HepG2 (cell line): Measurements from ENCODE around the gene SMPX. TPM values are rescaled to one million over a fixed set of nuclear protein-coding genes. Genes with fewer than 3 reads are reported as not detected.

Experiments
- ATAC-seq: fragments of 200-7000 bp; cut with Tn5 transposase; 3 replicates; pipeline ENCODE4 v1.9.1; 2020; ENCODE audit warnings: mild to moderate bottlenecking, moderate library complexity
- BruUV-seq: library from RNA; stranded (reverse); fragments of 400-500 nt; replicated peaks from 2 replicates; lab custom pipeline; 2021; lab: Mats Ljungman, UMichigan
- CTCF ChIA-PET: fragments of 300-600 bp; formaldehyde crosslinking; extraction: SDS; loops from one replicate; lab custom pipeline; 2021; ENCODE audit warnings: low total read pairs, inconsistent platforms, low intra/inter-chr PET ratio; lab: Yijun Ruan, JAX
- POLR2A ChIA-PET: fragments of 350-600 bp; sonication (Branson Sonifier 250); formaldehyde crosslinking; loops from one replicate; lab custom pipeline; 2020; ENCODE audit warnings: antibody characterized with exemption, inconsistent platforms; lab: Yijun Ruan, JAX
- DNase-seq: peaks from one replicate; pipeline ENCODE4 v3.0.0-alpha.2; 2015; ENCODE audit warnings: low spot score
- FAIRE-seq: peaks from 3 replicates; lab custom pipeline; 2011; peaks lifted over from hg19 to GRCh38; lab: Jason Lieb, UNC
- H2AFZ ChIP-seq: one replicate; pipeline ENCODE4 v1.6.1; 2011; ENCODE audit warnings: low read length, inconsistent platforms
- H3K27ac ChIP-seq: fragments of 300-600 bp; 3 replicates; pipeline ENCODE4 v1.8.0; 2011; ENCODE audit warnings: mixed run types, mild to moderate bottlenecking, mixed read lengths, low read length, inconsistent platforms; ENCODE audit not compliant: insufficient read depth; ENCODE audit errors: extremely low read length
- H3K27me3 ChIP-seq, 2 experiments: fragments of 200-600 bp in 1 of 2; 2 replicates in 1 of 2; 3 replicates in 1 of 2; pipeline versions ENCODE4 v1.6.0 to v1.8.0; 2011; ENCODE audit warnings: low read length in 2 of 2, mild to moderate bottlenecking in 2 of 2, moderate library complexity in 2 of 2, inconsistent platforms in 1 of 2; ENCODE audit not compliant: insufficient read depth in 2 of 2, control insufficient read depth in 1 of 2
- H3K36me3 ChIP-seq, 2 experiments: fragments of 200-600 bp in 1 of 2; replicated peaks in 1 of 2; 2 replicates in 1 of 2; 3 replicates in 1 of 2; pipeline versions ENCODE4 v1.5.1 to v1.8.0; 2011; ENCODE audit warnings: low read length in 2 of 2, inconsistent platforms in 1 of 2; ENCODE audit not compliant: insufficient read depth in 2 of 2, control insufficient read depth in 1 of 2
- H3K4me1 ChIP-seq: 2 replicates; pipeline ENCODE4 v1.5.1; 2012; ENCODE audit warnings: low read length, inconsistent platforms; ENCODE audit not compliant: insufficient read depth
- H3K4me2 ChIP-seq: 2 replicates; pipeline ENCODE4 v1.6.0; 2011; ENCODE audit warnings: low read depth, low read length, inconsistent platforms
- H3K4me3 ChIP-seq, 3 experiments: fragments of 200-600 bp in 1 of 3; sonication (generic), shearing (Covaris generic) in 1 of 3; replicated peaks in 1 of 3; 2 replicates each; pipeline ENCODE4 v1.5.1; 2011 to 2016; ENCODE audit warnings: low read length in 3 of 3, inconsistent platforms in 2 of 3, low read depth in 2 of 3, mild to moderate bottlenecking in 2 of 3, control low read depth in 1 of 3, mixed read lengths in 1 of 3; ENCODE audit not compliant: insufficient read depth in 1 of 3
- H3K79me2 ChIP-seq: one replicate; pipeline ENCODE4 v1.6.1; 2011; ENCODE audit warnings: low read length, inconsistent platforms; ENCODE audit not compliant: insufficient read depth
- H3K9ac ChIP-seq: 2 replicates; pipeline ENCODE4 v1.6.0; 2011; ENCODE audit warnings: mild to moderate bottlenecking, low read depth, low read length, inconsistent platforms; ENCODE audit not compliant: insufficient read depth
- H3K9me3 ChIP-seq: 2 replicates; pipeline ENCODE4 v1.5.1; 2012; ENCODE audit warnings: mild to moderate bottlenecking, low read length
- H4K20me1 ChIP-seq: 2 replicates; pipeline ENCODE4 v1.6.0; 2011; ENCODE audit warnings: inconsistent platforms, mild to moderate bottlenecking, low read length, moderate library complexity; ENCODE audit not compliant: insufficient read depth
- ASH2L ChIP-seq: fragments of 300-600, 200-600 bp; sonication (generic); IDR thresholded peaks from 2 replicates; pipeline ENCODE4 v1.7.0; 2017; ENCODE audit warnings: low read depth, mild to moderate bottlenecking, moderate library complexity, mixed read lengths, low read length; ENCODE audit not compliant: insufficient read length
- CHD2 ChIP-seq: IDR thresholded peaks from 2 replicates; pipeline ENCODE4 v1.6.1; 2011; ENCODE audit warnings: low read depth, low read length, improper control_type of control experiment
- FOXP1 ChIP-seq, 2 experiments: fragments of 450-650 bp in 1 of 2; IDR thresholded peaks; 2 replicates each; pipeline ENCODE4 v1.6.1; 2017 to 2018; ENCODE audit warnings: antibody characterized with exemption in 1 of 2
- NFYC ChIP-seq: IDR thresholded peaks from 2 replicates; pipeline ENCODE4 v1.6.1; 2016; ENCODE audit warnings: missing genetic modification reagents, missing compliant biosample characterization
- PAF1 ChIP-seq: IDR thresholded peaks from 2 replicates; pipeline ENCODE4 v1.6.1; 2016; ENCODE audit warnings: missing genetic modification reagents, missing compliant biosample characterization
- RARA ChIP-seq: IDR thresholded peaks from 2 replicates; pipeline ENCODE4 v1.6.1; 2016; ENCODE audit warnings: missing genetic modification reagents, missing compliant biosample characterization
- TEAD2 ChIP-seq: sonication (generic); formaldehyde crosslinking; IDR thresholded peaks from 2 replicates; pipeline ENCODE4 v1.9.0; 2021; ENCODE audit warnings: missing genetic modification reagents
- TOE1 ChIP-seq: sonication (generic); formaldehyde crosslinking; IDR thresholded peaks from 2 replicates; pipeline ENCODE4 v1.4.0; 2020; ENCODE audit warnings: mild to moderate bottlenecking, missing genetic modification reagents
- ZNF430 ChIP-seq: sonication (generic); formaldehyde crosslinking; IDR thresholded peaks from 2 replicates; pipeline ENCODE4 v1.9.0; 2021; ENCODE audit warnings: mild to moderate bottlenecking, missing genetic modification reagents
- ZNF777 ChIP-seq: sonication (generic); formaldehyde crosslinking; IDR thresholded peaks from 2 replicates; pipeline ENCODE4 v1.4.0; 2020; ENCODE audit warnings: missing genetic modification reagents
- WGBS: methylation state at CpG from one replicate; pipeline ENCODE4 v1.1.6; 2017; ENCODE audit warnings: low lambda C conversion rate; 5-methylcytosine and 5-hydroxymethylcytosine counted together
- in situ Hi-C: cut with HindIII; loops from 2 replicates; pipeline ENCODE4 v1.10.0; 2017; ENCODE audit warnings: low pct_unique_long_range_greater_than_20kb; ENCODE audit not compliant: extremely low pct_ligation_motif_present
- intact Hi-C: fragments of 100-400 bp; cut with micrococcal nuclease; formaldehyde crosslinking; loops from one replicate; pipeline ENCODE4 v1.10.0; 2022; ENCODE audit not compliant: unreplicated experiment
- polyA plus RNA-seq, 8 experiments: library from polyadenylated mRNA; depleted of rRNA in 3 of 8; stranded (reverse) in 7 of 8; unstranded in 1 of 8; fragments of >200 nt; fragmentation: Illumina TruSeq in 4 of 8; extraction: Trizol in 4 of 8; gene quantifications; 2 replicates each; pipeline versions ENCODE4 v1.2.1 to v1.2.3, GENCODE V29; 2011 to 2016; ENCODE audit warnings: low read depth in 4 of 8, missing spikeins in 1 of 8, mixed read lengths in 1 of 8; ENCODE audit not compliant: insufficient read depth in 1 of 8
- total RNA-seq, 5 experiments: library from RNA; depleted of rRNA; stranded (reverse); fragments of >200 nt; fragmentation: Illumina TruSeq; extraction: Trizol; gene quantifications; 2 replicates each; pipeline ENCODE4 v1.2.3, GENCODE V29; 2016; ENCODE audit warnings: low read depth in 1 of 5
- TF ChIP-seq, protein P1 (sequence below): fragments of 450-650 bp; IDR thresholded peaks from 2 replicates; pipeline ENCODE4 v1.6.1; 2017
- TF ChIP-seq, protein P2 (sequence below): conservative IDR thresholded peaks from 2 replicates; pipeline ENCODE4 v1.6.1; 2018; ENCODE audit warnings: missing genetic modification reagents
- TF ChIP-seq, protein P3 (sequence below): IDR thresholded peaks from 2 replicates; pipeline ENCODE4 v1.6.1; 2016; ENCODE audit warnings: control low read depth
- TF ChIP-seq, protein P4 (sequence below): sonication (generic); formaldehyde crosslinking; conservative IDR thresholded peaks from 2 replicates; pipeline ENCODE4 v1.8.0; 2022; ENCODE audit warnings: low read depth, missing genetic modification reagents
- TF ChIP-seq, protein P5 (sequence below): sonication (generic); formaldehyde crosslinking; IDR thresholded peaks from 2 replicates; pipeline ENCODE4 v1.9.0; 2021; ENCODE audit warnings: missing genetic modification reagents, mild to moderate bottlenecking, borderline replicate concordance

Gene SMPX
- total and polyA plus RNA-seq, 2 of the 13 experiments (the other 11 are each of a cell fraction or from before 2014, with no cell fraction given), result 0.95 to 1.8 TPM

DNA sequence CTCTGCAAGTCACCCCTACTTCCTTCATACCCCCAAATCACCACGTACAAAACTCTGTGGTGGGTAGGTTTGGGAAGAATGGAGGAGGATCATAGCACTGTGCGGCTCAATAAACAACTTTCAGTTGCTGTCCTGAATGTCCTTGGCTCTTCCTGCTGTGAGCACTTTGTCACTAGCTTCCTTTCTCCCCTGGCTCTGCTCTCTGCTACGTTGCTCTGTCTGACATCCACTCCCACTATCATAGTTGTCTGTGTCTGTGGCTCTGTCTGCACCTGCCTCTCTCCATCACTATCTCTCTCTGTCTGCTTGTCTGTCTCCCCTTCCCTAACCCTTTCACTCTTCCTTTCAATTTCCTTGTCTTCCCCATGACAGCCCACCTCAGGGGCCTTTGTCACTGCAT, 21.2 kb upstream of the SMPX start (continued):
- TF ChIP-seq NFYC (CRISPR knock-in tag), result no peak
- no peak for TF ChIP-seq ASH2L
- TF ChIP-seq, protein P1, sequence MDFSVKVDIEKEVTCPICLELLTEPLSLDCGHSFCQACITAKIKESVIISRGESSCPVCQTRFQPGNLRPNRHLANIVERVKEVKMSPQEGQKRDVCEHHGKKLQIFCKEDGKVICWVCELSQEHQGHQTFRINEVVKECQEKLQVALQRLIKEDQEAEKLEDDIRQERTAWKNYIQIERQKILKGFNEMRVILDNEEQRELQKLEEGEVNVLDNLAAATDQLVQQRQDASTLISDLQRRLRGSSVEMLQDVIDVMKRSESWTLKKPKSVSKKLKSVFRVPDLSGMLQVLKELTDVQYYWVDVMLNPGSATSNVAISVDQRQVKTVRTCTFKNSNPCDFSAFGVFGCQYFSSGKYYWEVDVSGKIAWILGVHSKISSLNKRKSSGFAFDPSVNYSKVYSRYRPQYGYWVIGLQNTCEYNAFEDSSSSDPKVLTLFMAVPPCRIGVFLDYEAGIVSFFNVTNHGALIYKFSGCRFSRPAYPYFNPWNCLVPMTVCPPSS, result no peak
- TF ChIP-seq, protein P2, sequence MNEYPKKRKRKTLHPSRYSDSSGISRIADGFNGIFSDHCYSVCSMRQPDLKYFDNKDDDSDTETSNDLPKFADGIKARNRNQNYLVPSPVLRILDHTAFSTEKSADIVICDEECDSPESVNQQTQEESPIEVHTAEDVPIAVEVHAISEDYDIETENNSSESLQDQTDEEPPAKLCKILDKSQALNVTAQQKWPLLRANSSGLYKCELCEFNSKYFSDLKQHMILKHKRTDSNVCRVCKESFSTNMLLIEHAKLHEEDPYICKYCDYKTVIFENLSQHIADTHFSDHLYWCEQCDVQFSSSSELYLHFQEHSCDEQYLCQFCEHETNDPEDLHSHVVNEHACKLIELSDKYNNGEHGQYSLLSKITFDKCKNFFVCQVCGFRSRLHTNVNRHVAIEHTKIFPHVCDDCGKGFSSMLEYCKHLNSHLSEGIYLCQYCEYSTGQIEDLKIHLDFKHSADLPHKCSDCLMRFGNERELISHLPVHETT (CRISPR knock-in tag), result no peak
- TF ChIP-seq, protein P3, sequence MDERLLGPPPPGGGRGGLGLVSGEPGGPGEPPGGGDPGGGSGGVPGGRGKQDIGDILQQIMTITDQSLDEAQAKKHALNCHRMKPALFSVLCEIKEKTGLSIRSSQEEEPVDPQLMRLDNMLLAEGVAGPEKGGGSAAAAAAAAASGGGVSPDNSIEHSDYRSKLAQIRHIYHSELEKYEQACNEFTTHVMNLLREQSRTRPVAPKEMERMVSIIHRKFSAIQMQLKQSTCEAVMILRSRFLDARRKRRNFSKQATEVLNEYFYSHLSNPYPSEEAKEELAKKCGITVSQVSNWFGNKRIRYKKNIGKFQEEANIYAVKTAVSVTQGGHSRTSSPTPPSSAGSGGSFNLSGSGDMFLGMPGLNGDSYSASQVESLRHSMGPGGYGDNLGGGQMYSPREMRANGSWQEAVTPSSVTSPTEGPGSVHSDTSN (CRISPR knock-in tag), result no peak
- no peak for TF ChIP-seq TOE1 (CRISPR knock-in tag)

DNA sequence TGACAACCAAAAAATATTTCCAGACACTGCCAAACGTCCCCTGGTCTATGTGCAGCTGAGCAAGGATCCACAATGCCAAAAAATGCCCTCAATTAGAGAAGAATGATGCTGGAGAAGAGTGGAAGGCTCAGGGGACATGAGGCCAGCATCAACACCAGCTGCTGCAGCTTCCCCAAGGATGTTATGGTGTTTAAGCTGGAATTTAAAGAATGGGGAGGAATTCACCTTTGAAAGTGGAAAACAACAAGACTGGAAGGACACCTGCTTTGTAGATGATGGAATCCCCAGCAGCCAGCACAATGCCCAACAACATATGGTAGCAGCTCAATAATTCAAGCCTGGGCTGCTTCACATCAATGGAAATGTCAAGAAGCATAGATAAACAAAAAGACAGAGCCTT, 20.3 kb upstream of the SMPX start:
- H3K27ac ChIP-seq, result no peak overlapping the region
- no peak overlapping the region for H3K9ac ChIP-seq
- in situ Hi-C loops, result no loop called here
- DNase-seq (no peak), FAIRE-seq (no peak), ATAC-seq (no peak)
- H3K4me2 ChIP-seq, result no peak overlapping the region
- TF ChIP-seq, protein P4, sequence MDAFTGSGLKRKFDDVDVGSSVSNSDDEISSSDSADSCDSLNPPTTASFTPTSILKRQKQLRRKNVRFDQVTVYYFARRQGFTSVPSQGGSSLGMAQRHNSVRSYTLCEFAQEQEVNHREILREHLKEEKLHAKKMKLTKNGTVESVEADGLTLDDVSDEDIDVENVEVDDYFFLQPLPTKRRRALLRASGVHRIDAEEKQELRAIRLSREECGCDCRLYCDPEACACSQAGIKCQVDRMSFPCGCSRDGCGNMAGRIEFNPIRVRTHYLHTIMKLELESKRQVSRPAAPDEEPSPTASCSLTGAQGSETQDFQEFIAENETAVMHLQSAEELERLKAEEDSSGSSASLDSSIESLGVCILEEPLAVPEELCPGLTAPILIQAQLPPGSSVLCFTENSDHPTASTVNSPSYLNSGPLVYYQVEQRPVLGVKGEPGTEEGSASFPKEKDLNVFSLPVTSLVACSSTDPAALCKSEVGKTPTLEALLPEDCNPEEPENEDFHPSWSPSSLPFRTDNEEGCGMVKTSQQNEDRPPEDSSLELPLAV (CRISPR knock-in tag), result no peak
- TF ChIP-seq ZNF430 (CRISPR knock-in tag) (no peak), PAF1 (CRISPR knock-in tag) (no peak), ZNF777 (CRISPR knock-in tag) (no peak), RARA (CRISPR knock-in tag) (no peak), TEAD2 (CRISPR knock-in tag) (no peak), FOXP1 (IDR thresholded peaks at IDR 0.05) (no peak), FOXP1 (CRISPR knock-in tag; IDR thresholded peaks at IDR 0.05) (no peak), CHD2 (no peak)
- TF ChIP-seq, protein P5, sequence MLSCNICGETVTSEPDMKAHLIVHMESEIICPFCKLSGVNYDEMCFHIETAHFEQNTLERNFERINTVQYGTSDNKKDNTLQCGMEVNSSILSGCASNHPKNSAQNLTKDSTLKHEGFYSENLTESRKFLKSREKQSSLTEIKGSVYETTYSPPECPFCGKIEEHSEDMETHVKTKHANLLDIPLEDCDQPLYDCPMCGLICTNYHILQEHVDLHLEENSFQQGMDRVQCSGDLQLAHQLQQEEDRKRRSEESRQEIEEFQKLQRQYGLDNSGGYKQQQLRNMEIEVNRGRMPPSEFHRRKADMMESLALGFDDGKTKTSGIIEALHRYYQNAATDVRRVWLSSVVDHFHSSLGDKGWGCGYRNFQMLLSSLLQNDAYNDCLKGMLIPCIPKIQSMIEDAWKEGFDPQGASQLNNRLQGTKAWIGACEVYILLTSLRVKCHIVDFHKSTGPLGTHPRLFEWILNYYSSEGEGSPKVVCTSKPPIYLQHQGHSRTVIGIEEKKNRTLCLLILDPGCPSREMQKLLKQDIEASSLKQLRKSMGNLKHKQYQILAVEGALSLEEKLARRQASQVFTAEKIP (CRISPR knock-in tag), result no peak
- no TSS peak for BruUV-seq
- H3K79me2 ChIP-seq, result no peaks in the 10 kb centered on the region
- no peak overlapping the region for H2AFZ ChIP-seq
- ChIA-PET CTCF (no interaction called here), POLR2A (interaction anchor here (1.4 kb wide), 1 partner anchor 8 kb away, joined by 5 read pairs; no protein-coding TSS in a partner anchor)
- no peak overlapping the region for H3K4me3 ChIP-seq
- H3K4me1 ChIP-seq, result no peaks in the 10 kb centered on the region
- no peaks in the 10 kb centered on the region for H3K36me3 ChIP-seq
- H4K20me1 ChIP-seq, result no peaks in the 10 kb centered on the region
- intact Hi-C loops, result no loop called here
- no peaks in the 10 kb centered on the region for H3K27me3 ChIP-seq
- H3K9me3 ChIP-seq, result no peaks in the 10 kb centered on the region
- WGBS, result no CpG with 5 or more reads among the region's 1 CpG
